ENCODE results near the gene KIF5B. TPM values are rescaled to one million over a fixed set of nuclear protein-coding genes. Genes with fewer than 3 reads are reported as not detected.
A peak's percentile ranks its signal among the peaks of the same experiment; 100 is the strongest.

KIF5B gene
- total and polyA plus RNA-seq, 2 donors (not counting 3 experiments of a cell fraction or from before 2014, with no cell fraction given): 24.7 to 159 TPM

- peaks cover 100% of the 10 kb centered on the region for H3K79me2 ChIP-seq (ENCODE audit: control insufficient read depth, insufficient read depth, low read length)
- H3K27me3 ChIP-seq (ENCODE audit: control insufficient read depth in 2 of 2, insufficient read depth in 2 of 2, low read length in 2 of 2): no peaks in the 10 kb centered on the region
- peaks cover 6 to 14% of the 10 kb centered on the region in 2 experiments for H3K36me3 ChIP-seq (ENCODE audit: control insufficient read depth in 2 of 2, extremely low read depth in 1 of 2, insufficient read depth in 2 of 2, low read length in 2 of 2)
- dilution Hi-C loops (cut with MboI; ENCODE audit: extremely low pct_ligation_motif_present, low sequenced_read_pairs): no loop called here
- intact Hi-C loops (cut with micrococcal nuclease): loop anchor here (5.0 kb wide), 1 partner anchor 297 kb away; the partner anchor contains the start of gene EPC1
- no peaks in the 10 kb centered on the region for H3K9me3 ChIP-seq (replicated peaks; ENCODE audit: control insufficient read depth, insufficient read depth, low read length)
- H4K20me1 ChIP-seq (replicated peaks; ENCODE audit: control insufficient read depth, extremely low read depth, insufficient read depth, low read length): peaks cover 23% of the 10 kb centered on the region
- H3K4me1 ChIP-seq (ENCODE audit: control insufficient read depth, extremely low read depth, insufficient read depth, low read length): peaks cover 47% of the 10 kb centered on the region
- POLR2A ChIA-PET: interaction anchor here (0.5 to 0.6 kb wide), 2 partner anchors 968 to 1596 kb away, joined by 3 read pairs; no protein-coding TSS in a partner anchor
- peak overlapping the region; percentile 9 for H3K4me2 ChIP-seq (ENCODE audit: insufficient read depth, low read length)
- no peak overlapping the region for H2AFZ ChIP-seq (ENCODE audit: low read depth, low read length)
- no peak overlapping the region for H3K4me3 ChIP-seq (replicated peaks in 1 of 3; ENCODE audit: insufficient read depth in 1 of 3, low read depth in 1 of 3, low read length in 3 of 3)
- no peak for FAIRE-seq
- DNase-seq (ENCODE audit: low read depth, low spot score): no peak
- CTCF ChIA-PET: interaction anchor here (1.3 to 2.5 kb wide), 2 partner anchors 17 to 161 kb away, joined by 4 to 9 read pairs; no protein-coding TSS in a partner anchor
- BruUV-seq (replicated peaks): no TSS peak
- H3K9ac ChIP-seq (replicated peaks; ENCODE audit: extremely low read depth, insufficient read depth, low read length): no peak overlapping the region
- no peaks in the 10 kb centered on the region for H3K9me1 ChIP-seq (replicated peaks; ENCODE audit: control insufficient read depth, extremely low read depth, insufficient read depth, low read length)
- no peak for TF ChIP-seq POLR2AphosphoS5 (IDR thresholded peaks at IDR 0.05; ENCODE audit: insufficient read depth, low read depth, low read length)
- TF ChIP-seq FOS (IDR thresholded peaks at IDR 0.05; ENCODE audit: borderline replicate concordance, insufficient read depth, low read length): no peak
- no peak for TF ChIP-seq GATA2 (IDR thresholded peaks at IDR 0.05; ENCODE audit: insufficient read depth, insufficient read length, low read depth, low read length)
- TF ChIP-seq POLR2A (IDR thresholded peaks at IDR 0.05; ENCODE audit: low read depth, low read length): no peak
- no peak for TF ChIP-seq JUN (IDR thresholded peaks at IDR 0.05; ENCODE audit: borderline replicate concordance, insufficient read depth, insufficient read length, low read depth)
- no peak for TF ChIP-seq MAX (IDR thresholded peaks at IDR 0.05; ENCODE audit: insufficient read depth, insufficient read length)
- no peak for TF ChIP-seq MYC (IDR thresholded peaks at IDR 0.05; ENCODE audit: low read depth, low read length)
- TF ChIP-seq CTCF (IDR thresholded peaks at IDR 0.05; ENCODE audit: extremely low read depth in 1 of 2, insufficient read depth in 1 of 2, low read depth in 1 of 2, low read length in 2 of 2): no peak
- no peak for TF ChIP-seq EZH2 (IDR thresholded peaks at IDR 0.05; ENCODE audit: borderline replicate concordance, low read depth, low read length, severe bottlenecking)
- H3K27ac ChIP-seq (ENCODE audit: insufficient read depth, low read depth, low read length): no peak overlapping the region
Measured at GRCh38 chr10:32050177-32050576, 6.0 kb downstream of the KIF5B start.
